ENCODE measurements around the gene KRTAP9-6.

DNA sequence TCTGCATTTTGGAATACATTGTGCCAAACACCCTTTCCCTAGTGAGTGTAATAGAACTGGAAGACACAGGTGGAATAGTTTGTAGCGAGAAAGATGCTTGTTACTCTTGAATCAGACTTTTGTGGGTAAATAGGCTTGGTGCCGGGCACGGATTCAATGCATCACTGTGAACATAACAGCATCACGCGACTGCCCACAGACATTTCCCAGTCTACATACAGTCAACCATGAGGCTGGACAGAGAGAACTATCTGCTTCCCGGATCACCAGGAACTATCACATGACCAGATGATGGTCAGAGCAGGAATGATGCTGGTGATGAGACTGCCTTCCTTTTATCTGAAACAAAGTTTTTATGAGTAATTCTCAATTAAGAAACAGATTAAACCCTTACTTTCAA lies 39.1 kb upstream of the KRTAP9-6 start:
- no peak for TF ChIP-seq POLR2A (IDR thresholded peaks at IDR 0.05)
- TF ChIP-seq, protein P1, sequence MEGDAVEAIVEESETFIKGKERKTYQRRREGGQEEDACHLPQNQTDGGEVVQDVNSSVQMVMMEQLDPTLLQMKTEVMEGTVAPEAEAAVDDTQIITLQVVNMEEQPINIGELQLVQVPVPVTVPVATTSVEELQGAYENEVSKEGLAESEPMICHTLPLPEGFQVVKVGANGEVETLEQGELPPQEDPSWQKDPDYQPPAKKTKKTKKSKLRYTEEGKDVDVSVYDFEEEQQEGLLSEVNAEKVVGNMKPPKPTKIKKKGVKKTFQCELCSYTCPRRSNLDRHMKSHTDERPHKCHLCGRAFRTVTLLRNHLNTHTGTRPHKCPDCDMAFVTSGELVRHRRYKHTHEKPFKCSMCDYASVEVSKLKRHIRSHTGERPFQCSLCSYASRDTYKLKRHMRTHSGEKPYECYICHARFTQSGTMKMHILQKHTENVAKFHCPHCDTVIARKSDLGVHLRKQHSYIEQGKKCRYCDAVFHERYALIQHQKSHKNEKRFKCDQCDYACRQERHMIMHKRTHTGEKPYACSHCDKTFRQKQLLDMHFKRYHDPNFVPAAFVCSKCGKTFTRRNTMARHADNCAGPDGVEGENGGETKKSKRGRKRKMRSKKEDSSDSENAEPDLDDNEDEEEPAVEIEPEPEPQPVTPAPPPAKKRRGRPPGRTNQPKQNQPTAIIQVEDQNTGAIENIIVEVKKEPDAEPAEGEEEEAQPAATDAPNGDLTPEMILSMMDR (IDR thresholded peaks at IDR 0.05): no peak

All from adrenal gland (tissue), 5 donors.